Panc1 (cell line): ENCODE measurements around the gene GOLGA2.

Experiments
- CTCF ChIP-seq: fragments of 450-650 bp; IDR thresholded peaks from 2 replicates; pipeline ENCODE4 v1.5.1; 2017; ENCODE audit warnings: mild to moderate bottlenecking
- SIN3A ChIP-seq: IDR thresholded peaks from 2 replicates; pipeline ENCODE4 v1.6.1; 2012; ENCODE audit warnings: low read depth, mild to moderate bottlenecking, low read length, moderate library complexity, borderline replicate concordance; ENCODE audit not compliant: insufficient read depth

DNA sequence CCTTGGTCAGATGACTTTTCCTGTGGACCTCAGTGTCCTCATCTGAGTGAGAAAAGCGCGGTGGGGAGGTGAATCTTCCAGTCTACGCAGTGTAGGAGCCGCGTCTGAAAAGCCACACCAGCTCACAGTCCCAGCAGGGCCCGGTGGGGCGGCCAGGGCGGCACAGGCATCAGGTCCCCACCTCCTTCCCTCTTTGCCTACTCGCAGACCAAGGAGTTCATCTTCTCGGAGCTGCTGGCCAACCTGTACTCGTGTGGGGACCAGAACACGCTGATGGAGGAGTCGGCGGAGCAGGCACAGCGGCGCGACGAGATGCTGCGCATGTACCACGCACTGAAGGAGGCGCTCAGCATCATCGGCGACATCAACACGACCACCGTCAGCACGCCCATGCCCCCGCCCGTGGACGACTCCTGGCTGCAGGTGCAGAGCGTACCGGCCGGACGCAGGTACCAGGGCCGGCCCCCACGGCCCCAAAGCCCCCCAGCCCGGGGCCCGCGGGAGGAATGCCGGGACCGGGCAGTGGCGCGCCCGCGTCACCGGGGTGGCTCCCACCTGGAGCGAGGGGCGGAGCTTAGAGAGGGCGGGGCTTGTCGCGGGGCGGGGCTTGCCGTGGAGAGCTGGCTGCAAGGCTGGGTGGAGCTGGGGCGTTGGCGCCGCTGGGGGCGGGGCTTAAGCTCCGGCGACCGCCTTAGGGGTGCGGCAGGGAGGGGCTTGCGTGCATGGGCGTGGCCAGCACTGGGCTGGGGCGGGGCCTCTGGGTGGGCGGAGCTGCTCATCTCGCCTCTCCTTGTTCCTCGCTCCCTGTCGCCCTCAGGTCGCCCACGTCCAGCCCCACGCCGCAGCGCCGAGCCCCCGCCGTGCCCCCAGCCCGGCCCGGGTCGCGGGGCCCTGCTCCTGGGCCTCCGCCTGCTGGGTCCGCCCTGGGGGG lies 25.6 kb downstream of the GOLGA2 start:
- TF ChIP-seq CTCF = no peak
- TF ChIP-seq SIN3A = no peak
